ENCODE measurements around the gene STK10.
"Not testable (repeated sequence)": the region's sequence is repeated elsewhere in the genome, so short reads cannot be mapped to it uniquely, and the experiment has no call there.

The STK10 gene

DNA sequence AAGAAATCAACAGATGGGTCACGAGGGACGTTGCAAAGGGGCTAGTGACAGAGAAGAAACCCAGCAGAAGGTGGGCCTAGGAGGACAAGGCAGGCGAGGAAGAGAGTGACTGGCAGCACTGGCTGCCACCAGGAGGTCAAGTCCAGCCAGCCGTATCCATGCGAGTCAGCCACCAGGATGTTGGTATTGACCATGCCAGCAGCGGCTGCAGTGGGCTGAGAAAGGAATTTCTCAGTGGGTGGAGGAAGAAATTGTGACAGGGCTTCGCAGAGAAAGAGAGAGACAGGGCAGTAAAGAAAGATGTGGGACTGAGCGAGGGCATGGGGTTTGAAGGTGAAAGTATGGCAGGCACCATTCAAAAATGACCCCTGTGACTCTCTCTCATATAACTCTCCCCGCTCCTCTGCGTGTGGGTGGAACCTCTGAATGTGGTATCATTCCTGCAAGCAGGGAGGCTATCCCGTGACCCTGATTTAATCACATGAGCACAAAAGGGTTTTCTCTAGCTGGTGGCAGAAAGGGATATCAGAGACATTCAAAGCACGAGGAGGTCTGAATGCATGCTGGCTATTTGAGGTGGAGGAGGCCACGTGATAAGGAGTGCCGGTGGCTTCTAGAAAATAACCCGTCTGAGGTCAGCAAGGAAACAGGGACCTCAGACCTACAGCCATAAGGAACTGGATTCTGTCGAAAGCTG lies 136.2 kb downstream of the STK10 start:
- no peak for DNase-seq (ENCODE audit: low read depth)

DNA sequence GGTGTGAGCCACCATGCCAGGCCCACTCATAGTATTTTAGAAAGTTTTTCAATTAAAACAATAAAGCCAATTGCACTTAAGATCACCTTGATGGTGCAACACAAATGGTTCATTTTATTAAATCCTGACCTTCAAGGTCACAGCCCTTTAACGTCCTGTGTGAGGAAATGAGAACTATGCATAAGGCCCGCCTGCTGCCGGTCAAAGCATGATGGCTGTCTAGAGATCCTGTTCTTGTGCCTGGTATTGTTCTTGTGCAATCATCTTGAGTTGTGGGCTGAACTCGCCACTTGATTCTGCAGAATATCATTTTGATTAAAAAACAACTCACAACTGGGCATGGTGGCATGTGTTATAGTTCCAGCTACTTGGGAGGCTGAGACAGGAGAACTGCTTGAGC lies 137.9 kb downstream of the STK10 start:
- no peak for DNase-seq (ENCODE audit: low read depth)

DNA sequence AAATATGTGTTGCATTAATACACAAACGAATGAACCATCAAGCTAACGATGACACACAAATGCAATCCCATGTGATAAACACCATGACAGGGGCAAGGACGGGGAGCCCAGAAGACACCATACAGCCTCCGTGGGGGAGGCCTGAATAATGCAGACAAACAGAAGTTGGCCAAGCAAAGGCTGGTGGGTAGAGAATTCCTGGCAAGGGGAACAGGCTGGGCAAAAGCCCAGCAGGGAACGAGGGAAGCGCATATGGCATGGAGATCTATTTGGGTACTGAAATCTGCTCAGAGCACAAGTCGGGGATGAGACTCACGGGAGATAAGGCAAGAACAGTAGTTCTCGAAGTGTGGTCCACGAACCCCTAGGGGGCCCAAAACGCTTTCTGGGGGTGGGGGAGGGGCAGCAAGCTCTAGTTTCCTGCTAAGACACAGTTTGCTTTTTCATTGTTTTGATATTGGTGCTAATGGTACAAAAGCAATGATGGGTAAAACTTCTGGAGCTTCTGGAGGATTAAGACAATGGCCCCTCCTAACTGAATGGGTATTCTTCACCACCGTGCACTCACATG lies 138.7 kb downstream of the STK10 start:
- no peak for DNase-seq (ENCODE audit: low read depth)

DNA sequence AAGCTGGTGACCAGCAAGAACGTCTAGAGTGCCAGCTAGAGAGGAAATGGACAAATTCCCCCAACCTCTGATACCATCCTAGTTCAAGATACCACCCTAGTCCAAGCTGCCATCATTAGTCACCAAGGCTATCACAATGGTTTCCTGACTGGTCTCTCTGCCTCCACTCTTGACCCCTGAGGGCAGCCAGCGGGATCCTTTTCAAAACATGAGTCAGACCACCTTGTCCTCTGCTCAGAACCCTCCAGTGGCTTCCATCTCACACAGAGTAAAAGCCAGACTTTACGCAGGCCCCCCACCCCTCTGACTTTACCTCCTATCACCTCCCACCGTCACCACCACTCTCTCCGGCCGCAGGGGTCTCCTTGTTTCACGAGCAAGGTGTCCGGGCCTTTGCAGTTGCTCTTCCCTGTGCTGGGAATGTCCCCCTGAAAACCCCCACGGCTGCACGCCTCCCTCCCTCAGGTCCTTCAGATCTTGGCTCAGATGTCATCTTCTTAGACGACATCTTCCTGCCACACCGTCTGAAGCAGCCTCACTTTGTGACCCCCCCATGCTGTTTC lies 139.4 kb downstream of the STK10 start:
- DNase-seq (ENCODE audit: low read depth), result no peak

DNA sequence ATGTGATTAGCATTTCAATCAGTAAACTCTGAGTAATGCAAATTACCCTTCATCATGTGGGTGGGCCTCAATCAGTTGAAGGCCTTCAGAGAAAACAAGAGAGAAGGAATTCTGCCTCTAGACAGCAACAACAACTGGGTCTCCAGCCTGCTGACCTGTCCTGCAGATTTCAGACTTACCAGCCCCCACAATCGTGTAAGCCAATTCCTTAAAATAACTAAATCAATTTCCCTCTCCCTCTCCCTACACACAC lies 139.9 kb downstream of the STK10 start:
- no peak for DNase-seq (ENCODE audit: low read depth)

DNA sequence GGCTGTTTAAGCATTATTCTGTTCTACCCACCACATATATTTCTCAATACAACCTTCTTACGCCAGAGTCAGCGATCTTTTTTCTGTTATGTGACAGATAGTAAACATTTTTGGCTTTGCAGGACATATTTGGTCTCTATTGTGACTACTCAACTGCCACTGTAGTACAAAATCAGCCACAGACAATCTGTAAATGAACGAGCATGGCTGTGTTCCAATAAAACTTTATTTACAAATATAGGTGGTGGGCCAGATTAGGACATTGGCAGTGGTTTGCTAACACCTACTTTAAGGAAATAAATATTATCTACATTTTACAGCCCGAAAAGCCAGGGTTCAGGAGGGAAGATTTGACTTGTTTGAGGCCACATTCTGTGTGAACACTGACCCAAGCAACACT lies 141.4 kb downstream of the STK10 start:
- no peak for DNase-seq (ENCODE audit: low read depth)

DNA sequence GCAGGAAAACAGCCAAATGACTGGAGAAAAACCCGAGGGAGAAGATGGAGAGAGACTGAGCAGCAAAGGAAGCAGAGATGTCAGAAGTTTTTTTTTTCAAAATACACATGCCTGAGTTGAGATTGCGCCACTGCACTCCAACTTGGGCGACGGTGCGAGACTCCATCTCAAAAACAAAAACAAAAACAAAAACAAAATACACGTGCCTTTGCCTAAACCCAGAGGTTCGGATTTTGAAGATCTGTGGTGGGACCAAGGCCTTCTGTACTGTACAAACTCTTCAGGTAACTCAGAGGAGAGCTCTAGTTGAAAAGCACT lies 142.8 kb downstream of the STK10 start:
- DNase-seq (ENCODE audit: low read depth), result no peak

DNA sequence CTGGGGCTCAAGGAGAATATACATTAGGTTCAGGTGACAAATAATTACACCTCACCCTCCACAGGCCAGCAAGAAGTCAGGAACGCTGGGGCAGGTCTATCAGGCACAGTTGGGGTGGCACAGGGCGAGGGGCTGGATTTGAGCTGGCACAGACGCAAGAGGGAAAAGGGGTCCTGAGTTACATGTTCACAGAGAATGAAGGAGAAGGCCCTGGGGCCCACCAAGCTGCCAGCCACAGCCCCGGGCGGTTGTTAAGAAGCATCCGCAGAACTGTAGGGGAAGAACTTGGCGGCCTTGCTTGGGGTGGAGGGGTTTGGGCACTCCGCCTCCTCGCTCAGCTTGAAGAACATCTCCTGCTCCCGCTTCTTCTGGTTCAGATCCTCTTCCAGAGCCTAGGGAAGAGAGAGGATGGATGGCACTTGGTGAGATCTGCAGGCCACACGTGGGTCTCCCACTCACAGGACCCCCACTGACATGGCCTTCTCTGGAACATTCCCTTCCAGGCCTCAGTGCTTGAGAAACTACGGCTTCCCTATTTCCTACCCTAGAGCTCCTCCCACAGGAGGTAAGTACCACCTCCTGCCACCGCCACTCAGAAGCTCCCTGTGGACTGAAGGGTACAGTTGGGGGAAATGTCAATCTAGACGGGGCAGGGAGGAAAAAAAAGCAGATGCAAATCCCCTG lies 143.3 kb downstream of the STK10 start:
- no peak for DNase-seq (ENCODE audit: low read depth)

DNA sequence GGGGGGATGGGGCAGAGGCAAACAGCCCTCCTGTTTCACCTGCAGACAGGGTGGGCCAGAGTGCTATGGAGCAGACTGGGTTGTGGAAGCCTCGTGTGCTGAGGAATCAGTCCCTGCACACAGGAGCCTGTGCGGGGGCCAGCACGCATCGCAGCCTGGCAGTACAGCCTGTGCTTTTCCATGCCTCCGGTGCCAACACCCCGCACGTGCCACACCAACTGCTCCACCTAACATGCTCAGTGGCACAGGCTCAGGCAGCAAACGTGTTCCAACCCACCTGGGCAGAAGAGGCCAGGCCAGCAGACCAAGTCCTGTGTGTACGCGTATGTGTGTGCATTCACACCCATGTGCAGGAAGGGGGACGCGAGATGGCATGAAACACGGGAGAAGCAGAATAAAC lies 144.2 kb downstream of the STK10 start:
- no peak for DNase-seq (ENCODE audit: low read depth)

DNA sequence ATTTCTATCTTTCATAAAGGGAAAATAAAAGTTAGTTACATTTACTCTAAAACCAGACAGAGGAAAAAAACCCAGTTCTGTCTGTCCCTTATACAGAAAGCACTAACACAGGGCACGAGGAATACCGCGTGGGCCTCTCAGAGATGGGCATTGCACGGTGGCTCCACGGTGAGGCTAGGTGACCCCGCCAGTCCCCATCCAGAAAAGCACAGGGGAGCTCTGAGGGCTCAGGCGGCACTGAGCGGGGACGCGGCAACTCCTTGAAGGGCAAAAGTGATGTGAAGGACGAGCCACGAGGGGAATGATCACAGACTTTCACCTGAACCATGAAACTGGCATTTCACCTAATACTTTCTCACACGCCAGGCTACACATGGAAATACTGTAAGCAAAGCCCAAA lies 145.8 kb downstream of the STK10 start:
- DNase-seq (ENCODE audit: low read depth), result no peak

DNA sequence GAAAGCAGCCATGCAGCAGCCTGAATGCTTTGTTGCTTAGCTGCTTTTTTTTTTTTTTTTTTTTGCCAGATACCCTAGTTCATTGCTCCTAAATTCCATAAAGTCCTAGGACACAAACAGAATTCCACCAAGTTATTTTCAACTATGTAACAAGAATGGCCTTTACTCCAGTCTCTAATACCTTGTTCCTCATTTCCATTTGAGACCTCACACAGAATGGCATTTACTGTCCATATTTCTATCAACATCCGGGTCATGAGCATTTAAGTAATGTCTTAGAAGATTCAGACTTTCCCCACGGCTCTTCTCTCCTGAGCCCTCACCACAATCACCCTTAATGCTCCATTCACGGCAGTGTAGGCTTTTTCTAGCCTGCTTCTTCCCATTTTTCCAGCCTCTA lies 149.9 kb downstream of the STK10 start:
- DNase-seq (ENCODE audit: low read depth), result no peak

DNA sequence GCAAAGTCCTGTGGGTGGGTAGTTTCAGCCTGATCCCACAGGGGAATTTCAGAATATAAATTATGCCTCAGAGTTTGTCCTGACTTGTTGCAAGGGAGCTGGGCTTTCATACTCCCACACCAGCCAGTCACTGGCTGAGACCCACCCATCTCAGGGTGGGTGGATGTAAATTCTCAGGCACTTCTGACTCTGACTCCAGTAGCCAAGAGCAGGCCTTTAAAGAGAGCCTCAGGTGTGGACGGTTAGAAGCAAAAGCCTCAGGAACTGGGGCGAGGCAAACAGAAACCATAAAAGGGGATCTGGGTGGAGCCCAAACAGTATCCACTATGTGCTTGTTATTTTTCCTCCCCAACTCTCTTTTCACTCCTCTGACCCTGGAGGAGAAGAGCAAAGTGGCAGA lies 153.0 kb downstream of the STK10 start:
- DNase-seq (ENCODE audit: low read depth), result no peak

DNA sequence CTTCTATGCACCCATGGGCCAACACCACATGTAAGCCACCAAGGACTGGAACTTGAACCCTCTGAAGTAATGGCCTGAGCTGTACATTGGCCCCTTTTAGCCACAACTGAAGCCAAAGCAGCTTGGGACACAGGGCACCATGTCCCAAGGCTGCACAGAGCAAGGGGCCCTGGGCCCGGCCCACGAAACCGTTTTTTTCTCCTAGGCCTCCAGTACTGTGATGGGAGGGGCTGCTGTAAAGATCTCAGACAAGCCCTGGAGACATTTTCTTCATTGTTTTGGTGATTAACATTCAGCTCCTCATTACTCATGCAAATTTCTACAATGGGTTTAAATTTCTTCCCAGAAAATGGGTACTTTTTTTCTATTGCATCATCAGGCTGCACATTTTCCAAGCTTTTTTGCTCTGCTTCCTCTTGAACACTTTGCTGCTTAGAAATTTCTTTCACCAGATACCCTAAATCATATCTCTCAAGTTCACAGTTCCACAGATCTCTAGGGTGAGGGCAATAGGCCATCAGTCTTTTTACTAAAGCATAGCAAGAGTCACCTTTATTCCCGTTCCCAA lies 156.0 kb downstream of the STK10 start:
- no peak for DNase-seq (ENCODE audit: low read depth)

DNA sequence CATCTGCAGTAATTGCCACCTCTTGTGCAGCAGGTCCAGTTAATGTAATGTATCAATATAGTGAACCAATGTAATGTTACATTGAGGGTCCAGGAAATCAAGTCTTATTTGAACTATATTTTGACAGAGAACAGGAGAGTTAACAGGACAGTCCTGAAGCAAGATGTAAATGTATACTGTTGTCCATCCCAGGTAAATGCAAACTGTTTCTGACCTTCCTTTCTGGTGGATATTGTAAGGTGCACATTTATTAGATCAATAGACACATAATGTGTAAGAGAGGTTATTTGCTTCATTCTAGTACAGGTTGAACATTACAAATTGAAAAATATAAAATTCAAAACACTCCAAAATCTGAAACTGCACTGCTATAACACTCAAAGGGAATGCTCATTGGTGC lies 158.1 kb downstream of the STK10 start:
- no peak for DNase-seq (ENCODE audit: low read depth)

DNA sequence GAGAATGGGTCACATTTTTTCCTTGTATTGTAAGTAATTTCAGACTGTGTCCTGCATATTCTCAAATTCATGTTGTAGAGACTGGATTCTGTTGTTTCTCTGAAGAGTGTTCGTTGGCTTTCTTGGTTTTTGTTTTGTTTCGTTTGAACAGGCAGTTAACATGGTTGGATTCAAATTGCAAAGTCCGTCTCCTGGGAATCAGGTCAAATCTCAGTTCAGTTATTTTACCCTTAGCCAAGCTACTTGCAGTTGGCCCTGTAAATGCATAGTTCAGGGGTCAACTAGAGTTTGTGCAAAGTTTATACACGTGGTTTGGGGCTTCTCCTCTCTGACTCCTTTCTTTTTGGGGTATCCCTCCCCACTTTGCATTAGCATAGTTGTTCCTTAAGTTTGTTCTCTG lies 159.9 kb downstream of the STK10 start:
- DNase-seq (ENCODE audit: low read depth), result no peak

DNA sequence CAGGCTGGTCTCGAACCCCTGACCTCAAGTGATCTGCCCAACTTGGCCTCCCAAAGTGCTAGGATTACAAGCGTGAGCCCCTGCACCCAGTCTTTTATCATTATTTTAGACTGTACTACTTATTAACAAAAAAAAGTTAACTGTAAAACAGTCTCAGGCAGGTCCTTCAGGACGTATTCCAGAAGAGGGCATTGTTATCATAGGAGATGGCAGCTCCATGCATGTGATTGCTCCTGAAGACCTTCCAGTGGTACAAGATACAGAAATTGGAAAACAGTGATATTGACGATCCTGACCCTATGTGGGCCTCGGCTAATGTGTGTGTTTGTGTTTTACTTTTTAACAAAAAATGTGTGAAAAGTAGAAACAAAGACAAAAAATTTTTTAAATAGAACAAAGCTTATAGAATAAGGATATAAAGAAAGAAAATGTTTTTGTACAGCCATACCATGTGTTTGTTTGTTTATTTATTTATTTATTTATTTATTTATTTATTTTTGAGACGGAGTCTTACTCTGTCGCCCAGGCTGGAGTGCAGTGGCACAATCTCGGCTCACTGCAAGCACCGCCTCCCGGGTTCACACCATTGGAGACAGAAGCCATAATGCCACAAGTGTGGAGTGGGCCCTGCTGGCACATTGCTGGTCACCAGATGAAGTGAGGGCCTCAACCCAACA lies 167.8 kb downstream of the STK10 start:
- DNase-seq (ENCODE audit: low read depth), result not testable (repeated sequence)

DNA sequence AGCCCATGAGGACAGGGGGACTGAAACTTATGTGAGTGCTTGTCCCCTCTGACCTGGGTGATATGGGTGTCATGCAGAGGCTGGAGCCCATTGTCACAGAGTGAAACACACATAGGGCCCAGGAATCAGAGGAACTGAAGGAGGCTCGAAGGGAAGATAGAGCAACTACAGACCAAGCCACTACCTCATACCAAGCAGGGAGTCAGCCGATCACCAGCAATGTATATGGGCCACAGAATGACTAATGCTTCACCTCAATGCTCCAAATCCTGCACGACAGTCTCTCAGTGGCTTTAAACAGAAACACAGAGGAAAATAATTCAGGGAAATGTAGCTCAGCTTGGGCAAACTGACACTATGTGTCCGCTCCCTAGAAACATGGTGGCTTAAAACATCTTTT lies 172.7 kb downstream of the STK10 start:
- DNase-seq (ENCODE audit: low read depth), result no peak

DNA sequence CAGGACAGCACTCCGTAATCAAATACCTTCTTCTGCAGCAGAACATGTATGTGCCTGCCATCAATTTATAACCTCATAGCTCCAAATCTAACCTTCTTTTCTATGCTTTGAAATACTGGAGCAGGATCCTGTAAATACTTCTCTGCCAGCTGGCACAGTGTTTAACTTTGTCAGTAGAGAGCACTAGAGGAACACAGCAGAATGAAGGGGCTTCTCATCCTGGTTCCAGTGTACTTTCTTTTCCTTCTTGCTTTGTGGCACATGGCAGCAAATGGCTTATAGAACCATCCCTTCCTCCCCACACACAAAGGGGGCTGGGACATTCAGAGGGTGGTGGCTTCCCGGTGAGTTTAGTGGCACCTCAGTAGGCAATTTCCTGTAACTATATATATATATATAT lies 177.7 kb downstream of the STK10 start:
- DNase-seq (ENCODE audit: low read depth), result no peak

DNA sequence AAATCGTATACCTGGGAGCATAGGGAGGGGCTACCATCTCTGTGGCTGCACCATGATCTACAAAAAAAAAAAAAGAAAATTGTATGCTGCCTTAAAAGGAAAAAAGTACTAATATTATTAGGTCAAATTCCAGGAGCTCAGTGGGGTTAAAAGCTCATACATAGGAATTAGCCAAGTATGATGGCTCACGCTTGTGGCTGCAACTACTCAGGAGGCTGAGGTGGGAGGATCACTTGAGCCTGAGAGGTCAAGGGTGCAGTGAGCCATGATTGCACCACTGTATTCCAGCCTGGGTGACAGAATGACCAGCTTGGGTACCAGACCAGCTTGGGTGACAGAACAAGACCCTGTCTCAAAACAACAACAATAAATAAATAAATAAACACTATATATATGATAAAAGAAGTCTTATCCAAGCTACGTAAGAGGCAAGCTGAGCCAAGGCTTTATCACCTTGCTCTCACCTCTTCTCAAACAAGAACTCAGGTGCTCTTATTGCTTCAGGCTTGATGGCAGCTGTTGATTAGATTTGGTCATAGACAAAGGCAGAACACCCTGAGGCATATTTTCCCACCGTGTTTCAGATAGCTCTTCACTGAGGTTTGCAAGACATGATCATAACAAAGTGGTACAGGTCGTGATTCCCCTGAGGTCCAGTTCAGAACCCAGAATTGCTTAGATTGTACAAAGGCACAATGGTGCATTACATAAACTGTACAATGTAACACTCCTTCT lies 178.3 kb downstream of the STK10 start:
- DNase-seq (ENCODE audit: low read depth), result no peak

DNA sequence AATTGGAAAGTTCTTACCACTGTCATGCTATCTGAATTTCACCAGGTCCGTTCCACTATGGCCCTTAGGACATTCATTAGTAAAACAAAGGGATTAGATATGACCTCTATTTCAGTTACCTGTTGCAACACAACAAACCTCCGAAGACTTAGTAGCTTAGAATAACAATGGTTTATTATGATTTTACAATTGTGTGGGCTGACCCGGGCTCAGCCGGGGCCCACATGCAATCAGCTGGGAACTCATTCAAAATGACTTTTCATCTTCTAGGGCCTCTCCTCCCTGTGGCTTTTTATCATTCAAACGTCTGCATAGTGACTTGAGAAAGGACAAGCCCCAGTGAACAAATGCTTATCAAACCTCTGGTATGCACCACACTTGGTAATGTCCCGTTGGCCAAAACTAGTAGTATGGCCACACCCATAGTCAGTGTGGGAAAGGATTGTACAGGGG lies 179.3 kb downstream of the STK10 start:
- no peak for DNase-seq (ENCODE audit: low read depth)

DNA sequence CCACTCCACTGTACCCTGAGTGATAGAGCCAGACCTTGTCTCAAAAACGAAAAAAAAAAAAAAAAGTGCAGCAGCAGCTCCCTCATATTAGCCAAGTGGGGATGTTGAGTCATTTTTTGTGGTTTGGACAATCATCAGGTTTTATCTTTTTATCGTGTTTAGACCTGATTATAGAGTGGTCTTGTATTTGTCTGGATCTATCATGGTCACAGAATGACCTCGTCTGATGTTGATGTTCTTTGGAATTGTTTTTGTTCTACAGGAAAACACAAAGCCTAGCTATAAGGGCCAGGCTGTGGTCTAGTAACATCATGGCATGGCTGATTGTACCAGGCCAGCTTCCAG lies 179.9 kb downstream of the STK10 start:
- DNase-seq (ENCODE audit: low read depth), result no peak

Data from stimulated activated CD8-positive, alpha-beta memory T cell treated with anti-CD3 and anti-CD28 coated beads, Interleukin-15, amount 100 ng/mL, for 24 hours (primary cell).